T-cell (primary cell): ENCODE measurements around the gene TDP2. TPM values are rescaled to one million over a fixed set of nuclear protein-coding genes. Genes with fewer than 3 reads are reported as not detected.
"Not testable (repeated sequence)": the region's sequence is repeated elsewhere in the genome, so short reads cannot be mapped to it uniquely, and the experiment has no call there.

Experiments
- ATAC-seq, 4 experiments: fragments of 200-7000 bp in 3 of 4; fragments of 150-1000 bp in 1 of 4; cut with Tn5 transposase; replicated peaks in 1 of 4; 1 replicate in 3 of 4; 2 replicates in 1 of 4; pipeline ENCODE4 v1.10.0; 2021; ENCODE audit warnings: moderate library complexity in 3 of 4, mild to moderate bottlenecking in 2 of 4, moderate number of reproducible peaks in 1 of 4
- CTCF ChIA-PET, 2 donors: fragments of 300-600 bp; sonication (Branson Sonifier 250); formaldehyde crosslinking; loops; one replicate each; lab custom pipeline; 2022; ENCODE audit warnings: antibody characterized with exemption in 2 of 2; lab: Charles Lee
- POLR2A ChIA-PET, 2 donors: fragments of 300-600 bp; sonication (Branson Sonifier 250); formaldehyde crosslinking; loops; one replicate each; lab custom pipeline; 2022; ENCODE audit warnings: antibody characterized with exemption in 2 of 2; lab: Charles Lee
- DNase-seq, 35 experiments: peaks; one replicate each; pipeline versions ENCODE4 v3.0.0 to v3.0.0-alpha.2; 2013 to 2023
- H3K27ac ChIP-seq: one replicate; pipeline ENCODE4 v1.5.1; 2013; ENCODE audit warnings: low read length
- H3K27me3 ChIP-seq, 2 experiments: replicated peaks in 1 of 2; 1 replicate in 1 of 2; 2 replicates in 1 of 2; pipeline versions ENCODE4 v1.6.1 to v1.7.0; 2013; ENCODE audit warnings: low read length in 1 of 2, mixed read lengths in 1 of 2; ENCODE audit not compliant: control insufficient read depth in 2 of 2, insufficient read depth in 2 of 2; ENCODE audit errors: extremely low read depth in 1 of 2
- H3K36me3 ChIP-seq, 2 donors: 1 replicate in 1 of 2; 2 replicates in 1 of 2; pipeline versions ENCODE4 v1.6.1 to v1.7.0; 2013; ENCODE audit warnings: low read length in 1 of 2; ENCODE audit not compliant: control insufficient read depth in 2 of 2, insufficient read depth in 1 of 2; ENCODE audit errors: extremely low read depth in 1 of 2
- H3K4me1 ChIP-seq, 2 experiments: 1 replicate in 1 of 2; 2 replicates in 1 of 2; pipeline versions ENCODE4 v1.6.1 to v1.7.0; 2013; ENCODE audit warnings: low read length in 2 of 2, mixed read lengths in 1 of 2; ENCODE audit not compliant: insufficient read depth in 2 of 2, control insufficient read depth in 1 of 2; ENCODE audit errors: extremely low read depth in 1 of 2
- H3K4me3 ChIP-seq, 2 donors: 1 replicate in 1 of 2; 2 replicates in 1 of 2; pipeline versions ENCODE4 v1.5.1 to v1.7.0; 2013; ENCODE audit warnings: mild to moderate bottlenecking in 2 of 2, low read length in 1 of 2, moderate library complexity in 1 of 2; ENCODE audit not compliant: control insufficient read depth in 1 of 2; ENCODE audit errors: extremely low read depth in 1 of 2
- H3K9me3 ChIP-seq: 2 replicates; pipeline ENCODE4 v1.7.0; 2013
- H3K27ac Mint-ChIP-seq, 2 donors: one replicate each; pipeline ENCODE4 v1.8.0; 2020 to 2021; ENCODE audit warnings: mild to moderate bottlenecking in 2 of 2, mixed read lengths in 2 of 2
- H3K27me3 Mint-ChIP-seq, 2 donors: one replicate each; pipeline ENCODE4 v1.8.0; 2021 to 2022; ENCODE audit warnings: mixed read lengths in 2 of 2
- H3K36me3 Mint-ChIP-seq: one replicate; pipeline ENCODE4 v1.8.0; 2021; ENCODE audit warnings: mixed read lengths
- H3K4me1 Mint-ChIP-seq, 3 donors: one replicate each; pipeline ENCODE4 v1.8.0; 2020 to 2022; ENCODE audit warnings: mixed read lengths in 3 of 3, mild to moderate bottlenecking in 1 of 3
- H3K4me3 Mint-ChIP-seq, 3 donors: one replicate each; pipeline ENCODE4 v1.8.0; 2020 to 2022; ENCODE audit warnings: mild to moderate bottlenecking in 3 of 3, mixed read lengths in 3 of 3, moderate library complexity in 3 of 3
- H3K9me3 Mint-ChIP-seq, 3 donors: one replicate each; pipeline ENCODE4 v1.8.0; 2020 to 2022; ENCODE audit warnings: mixed read lengths in 3 of 3
- WGBS: methylation state at CpG from one replicate; pipeline ENCODE4 v1.1.5; 2013; ENCODE audit warnings: missing lambda C conversion rate; ENCODE audit not compliant: insufficient coverage; 5-methylcytosine and 5-hydroxymethylcytosine counted together
- total RNA-seq, 35 experiments: library from RNA in 6 of 35; stranded (reverse) in 6 of 35; fragments of 120-200 nt in 1 of 35; gene quantifications; one replicate each; pipeline versions ENCODE4 v1.2.1 to v1.2.4 and lab custom pipeline; 2013 to 2026

TDP2 gene
- total RNA-seq, 5 donors from 2014 or later (not counting 1 experiment from before 2014, with no cell fraction given) = 45.7 to 56.5 (median 50.8) TPM

GRCh38 chr6:24702720-24703282, 36.1 kb upstream of the TDP2 start:
- Histone ChIP-seq H3K9me3 (no peaks in the 10 kb centered on the region), H3K27me3 (no peaks in the 10 kb centered on the region), H3K4me3 (no peak overlapping the region), H3K4me1 (no peaks in the 10 kb centered on the region), H3K36me3 (peaks cover 1 to 70% of the 10 kb centered on the region in 2 donors), H3K27ac (no peak overlapping the region)
- peaks cover 32% of the 10 kb centered on the region for H3K36me3 Mint-ChIP-seq
- DNase-seq (no peak), ATAC-seq (peak in 1 of 4 experiments; percentile 7)
- POLR2A ChIA-PET = interaction anchor here in 1 of 2 donors (0.8 kb wide), 1 partner anchor 13 kb away, joined by 3 read pairs; no protein-coding TSS in a partner anchor
- H3K4me1 Mint-ChIP-seq = peaks cover 32 to 35% (median 32%) of the 10 kb centered on the region in 3 donors
- H3K27me3 Mint-ChIP-seq = no peaks in the 10 kb centered on the region
- no peaks in the 10 kb centered on the region for H3K9me3 Mint-ChIP-seq
- WGBS = 78% methylated on average over 3 of the region's 4 CpGs
- no peak overlapping the region for H3K4me3 Mint-ChIP-seq
- CTCF ChIA-PET = interaction anchor here in 1 of 2 donors (1.3 kb wide), 1 partner anchor 122 kb away, joined by 4 read pairs; no protein-coding TSS in a partner anchor
- H3K27ac Mint-ChIP-seq = peak overlapping the region; percentile 23 to 35

GRCh38 chr6:24699521-24700359, 33.0 kb upstream of the TDP2 start:
- DNase-seq (no peak), ATAC-seq (no peak)
- H3K4me3 Mint-ChIP-seq = no peak overlapping the region
- H3K27me3 ChIP-seq = no peaks in the 10 kb centered on the region
- peaks cover 0 to 43% of the 10 kb centered on the region in 2 donors for H3K36me3 ChIP-seq
- no peaks in the 10 kb centered on the region for H3K9me3 Mint-ChIP-seq
- no peaks in the 10 kb centered on the region for H3K27me3 Mint-ChIP-seq
- CTCF ChIA-PET = interaction anchor here in 1 of 2 donors (1.1 kb wide), 1 partner anchor 119 kb away, joined by 3 read pairs; no protein-coding TSS in a partner anchor
- no peaks in the 10 kb centered on the region for H3K4me1 ChIP-seq
- no CpG with 5 or more reads among the region's 3 CpGs for WGBS
- H3K36me3 Mint-ChIP-seq = peaks cover 13% of the 10 kb centered on the region
- H3K27ac ChIP-seq = no peak overlapping the region
- H3K4me1 Mint-ChIP-seq = peaks cover 24 to 33% (median 30%) of the 10 kb centered on the region in 3 donors
- no peaks in the 10 kb centered on the region for H3K9me3 ChIP-seq
- POLR2A ChIA-PET = no interaction called here
- H3K27ac Mint-ChIP-seq = peak overlapping the region; percentile 35 to 40
- H3K4me3 ChIP-seq = no peak overlapping the region

- ATAC-seq (no peak), DNase-seq (no peak)
- no peak overlapping the region for H3K27ac Mint-ChIP-seq
- no peaks in the 10 kb centered on the region for H3K36me3 Mint-ChIP-seq
- no CpG with 5 or more reads among the region's 2 CpGs for WGBS
- POLR2A ChIA-PET = no interaction called here
- peaks cover 0 to 2% of the 10 kb centered on the region in 2 experiments for H3K4me1 ChIP-seq
- H3K36me3 ChIP-seq = peaks cover 0 to 10% of the 10 kb centered on the region in 2 donors
- H3K4me3 ChIP-seq = no peak overlapping the region
- H3K27me3 ChIP-seq = no peaks in the 10 kb centered on the region
- H3K4me3 Mint-ChIP-seq = no peak overlapping the region
- H3K4me1 Mint-ChIP-seq = peaks cover 16 to 27% (median 20%) of the 10 kb centered on the region in 3 donors
- no peak overlapping the region for H3K27ac ChIP-seq
- H3K9me3 ChIP-seq = no peaks in the 10 kb centered on the region
- CTCF ChIA-PET = interaction anchor here (0.7 to 3.3 kb wide), 4 partner anchors 112 to 134 kb away, joined by 4 to 23 read pairs (median 6); no protein-coding TSS in a partner anchor
- H3K9me3 Mint-ChIP-seq = no peaks in the 10 kb centered on the region
- no peaks in the 10 kb centered on the region for H3K27me3 Mint-ChIP-seq
Observed at GRCh38 chr6:24696097-24696496, 29.4 kb upstream of the TDP2 start.

GRCh38 chr6:24695635-24696034, 28.9 kb upstream of the TDP2 start:
- H3K27me3 Mint-ChIP-seq, H3K36me3 ChIP-seq, H3K36me3 Mint-ChIP-seq, H3K4me1 ChIP-seq, H3K27ac ChIP-seq, H3K9me3 Mint-ChIP-seq, POLR2A ChIA-PET, H3K4me3 ChIP-seq, H3K4me3 Mint-ChIP-seq, H3K27me3 ChIP-seq, H3K9me3 ChIP-seq: not testable (repeated sequence)
- CTCF ChIA-PET = interaction anchor here (0.8 to 3.3 kb wide), 3 partner anchors 111 to 115 kb away, joined by 4 to 23 read pairs (median 7); no protein-coding TSS in a partner anchor
- 20% methylated on average over 2 of the region's 8 CpGs for WGBS
- Mint-ChIP-seq H3K27ac (peak overlapping the region in 1 of 2 donors; percentile 30), H3K4me1 (peaks cover 16 to 22% (median 17%) of the 10 kb centered on the region in 3 donors)
- DNase-seq (peak in 26 of 35 experiments; percentile 2 to 71 (median 22)), ATAC-seq (peak; percentile 76 to 88 (median 80))

- no peak overlapping the region for H3K27ac Mint-ChIP-seq
- CTCF ChIA-PET = interaction anchor here (1.0 to 3.3 kb wide), 3 partner anchors 109 to 113 kb away, joined by 3 to 23 read pairs (median 7); no protein-coding TSS in a partner anchor
Observed at GRCh38 chr6:24694198-24694597, 27.5 kb upstream of the TDP2 start.

More at GRCh38 chr6:24694198-24694597, 27.5 kb upstream of the TDP2 start:
- Mint-ChIP-seq H3K4me1 (peaks cover 13 to 21% (median 16%) of the 10 kb centered on the region in 3 donors), H3K36me3 (no peaks in the 10 kb centered on the region), H3K4me3 (no peak overlapping the region), H3K9me3 (no peaks in the 10 kb centered on the region), H3K27me3 (no peaks in the 10 kb centered on the region)
- no peak for DNase-seq
- Histone ChIP-seq H3K36me3 (peaks cover 0 to 2% of the 10 kb centered on the region in 2 donors), H3K9me3 (no peaks in the 10 kb centered on the region), H3K4me1 (peaks cover 0 to 2% of the 10 kb centered on the region in 2 experiments), H3K27me3 (no peaks in the 10 kb centered on the region), H3K27ac (no peak overlapping the region), H3K4me3 (no peak overlapping the region)
- no CpG with 5 or more reads among the region's 1 CpG for WGBS
- POLR2A ChIA-PET = no interaction called here
- ATAC-seq = no peak
